NCI-H2107 treated with DMSO at 0.1 percent for 48 hours (cell line): Measurements from ENCODE around the gene CDH22.
A peak's percentile ranks its signal among the peaks of the same experiment; 100 is the strongest.

Experiments used
- DNase-seq: peaks from one replicate; lab custom pipeline; 2025; ENCODE audit not compliant: unreplicated experiment; lab: John Stamatoyannopoulos, UW

Gene CDH22

DNA sequence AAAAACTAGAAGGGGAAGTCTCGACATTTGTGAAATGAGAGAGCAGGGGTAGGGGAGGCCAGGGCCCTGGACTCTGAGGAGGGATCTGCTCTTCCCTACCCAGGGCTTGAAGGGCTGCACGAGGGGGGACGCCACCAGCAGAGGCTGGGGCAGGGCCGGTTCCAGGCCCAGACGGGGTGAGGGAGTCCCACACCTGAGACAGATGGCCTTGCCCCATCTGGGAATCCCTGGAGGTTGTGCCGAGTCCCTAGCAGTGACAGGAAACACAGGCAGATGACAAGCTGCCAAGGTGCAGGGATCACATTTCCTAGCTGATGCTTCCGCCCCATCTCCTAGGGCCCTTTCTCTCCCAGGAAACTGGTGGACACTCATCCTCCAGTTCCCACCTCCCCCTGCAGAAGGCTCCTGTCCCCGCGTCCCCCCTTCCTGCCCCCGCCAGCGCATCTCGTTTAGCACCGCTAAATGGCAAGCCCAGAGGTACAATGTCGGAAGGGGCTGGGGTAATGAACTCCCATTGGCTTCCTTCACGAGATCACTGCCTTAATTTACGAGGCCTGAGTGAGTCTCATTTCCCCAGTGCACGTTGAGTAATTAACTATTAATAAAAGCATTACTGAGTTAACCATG, 35.2 kb upstream of the CDH22 start:
- DNase-seq: no peak

DNA sequence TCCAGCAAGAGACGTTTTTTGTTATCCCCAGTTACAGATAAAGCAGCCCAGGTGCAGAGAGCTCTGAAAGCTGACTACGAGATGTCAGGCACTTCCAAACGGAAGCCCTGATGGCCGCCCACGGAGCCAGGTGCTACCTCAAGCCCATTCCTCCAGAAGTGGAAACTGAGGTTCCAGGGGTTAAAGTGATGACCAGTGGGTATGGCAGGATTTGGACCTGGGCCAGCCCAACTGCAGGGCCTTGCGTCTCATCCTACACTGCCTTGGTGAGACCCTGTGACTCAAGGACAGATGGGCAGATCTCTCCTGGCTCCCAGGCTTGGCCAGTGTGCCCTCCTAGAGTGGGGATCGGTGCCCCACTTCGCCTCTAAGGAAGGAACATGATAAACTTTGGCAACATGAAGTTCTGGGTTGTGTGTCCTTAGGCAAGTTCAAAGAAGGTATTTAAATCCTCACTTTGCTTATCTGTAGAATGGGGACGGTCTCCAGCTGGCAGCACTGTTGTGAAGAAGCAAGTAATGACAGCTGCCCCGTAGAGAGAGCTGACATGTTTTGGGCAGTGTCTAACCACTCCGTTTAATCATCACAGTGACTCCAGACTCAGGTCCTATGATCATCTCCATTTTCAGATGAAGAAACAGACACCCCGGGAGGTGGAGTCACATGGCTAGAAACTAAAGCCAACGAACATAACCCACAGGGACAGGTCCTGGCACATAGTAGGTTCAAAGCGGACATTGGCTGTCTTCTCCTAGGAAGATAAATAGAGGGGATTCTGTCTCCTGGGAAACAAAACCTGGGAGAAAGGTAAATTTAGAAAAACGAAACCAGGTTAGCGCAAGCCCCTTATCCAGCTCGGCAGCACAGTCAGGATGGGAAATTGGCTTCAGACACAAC, 34.4 kb upstream of the CDH22 start:
- no peak for DNase-seq

DNA sequence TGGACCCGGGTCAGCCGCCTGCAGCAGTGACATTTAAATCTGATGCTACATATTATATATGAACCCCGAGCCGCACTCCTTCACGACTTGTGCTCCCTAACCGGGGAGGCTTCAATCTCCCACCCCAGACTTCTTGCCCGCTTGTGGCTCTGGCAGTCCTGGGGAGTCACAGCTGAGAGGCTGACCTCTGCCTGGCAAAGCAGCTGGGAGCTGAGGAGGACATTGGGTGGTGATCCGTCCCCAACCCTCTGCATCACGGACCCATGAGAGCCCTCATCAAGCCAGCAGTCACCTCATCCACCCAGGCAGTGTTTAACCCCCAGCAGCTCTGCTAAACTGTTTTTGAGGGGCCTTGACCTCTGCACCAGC, 33.7 kb upstream of the CDH22 start:
- DNase-seq: no peak

DNA sequence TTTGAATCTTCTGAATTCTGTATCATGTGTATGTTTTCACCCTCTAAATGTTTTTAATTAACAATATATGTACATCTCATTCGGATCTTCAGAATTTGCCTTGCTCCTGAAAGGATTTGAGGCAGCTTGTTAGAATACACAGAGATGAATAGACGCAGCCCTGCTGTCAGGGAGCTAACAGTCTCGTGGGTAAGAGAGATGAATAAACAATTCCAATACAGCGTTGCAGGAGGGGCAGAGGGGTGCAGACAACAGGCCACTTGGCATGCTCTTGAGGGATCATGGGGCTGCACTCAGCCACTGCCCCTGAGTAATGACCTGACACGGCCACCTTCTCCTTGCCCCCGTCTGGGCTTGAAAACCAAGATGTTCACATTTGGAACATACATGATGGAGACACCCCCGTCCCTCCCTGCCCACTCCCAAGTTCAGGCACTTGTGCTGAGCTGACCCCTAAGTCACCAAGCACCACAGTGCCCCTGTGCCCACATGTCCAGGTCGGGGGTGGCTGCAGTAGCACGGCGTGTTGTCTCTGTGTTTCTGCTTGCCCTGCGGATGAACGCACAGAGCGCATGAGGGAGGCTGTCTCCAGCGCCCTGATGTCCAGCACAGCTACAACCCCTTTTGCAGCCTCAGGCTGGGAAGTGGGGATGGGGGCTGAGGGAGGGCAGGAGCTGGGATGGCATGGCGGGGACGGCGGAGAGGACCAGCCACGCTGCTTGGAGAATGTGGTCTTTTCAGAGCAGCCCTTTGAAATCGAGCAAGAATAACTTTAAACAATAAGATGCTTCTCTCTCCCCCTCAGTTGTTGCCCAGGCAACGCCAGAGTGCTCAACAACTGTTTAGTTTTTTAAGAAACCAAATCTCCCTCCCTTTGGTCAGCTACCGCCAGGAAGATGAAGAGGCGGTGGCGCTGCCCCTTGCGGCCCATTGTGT, 33.0 kb upstream of the CDH22 start:
- DNase-seq: no peak

DNA sequence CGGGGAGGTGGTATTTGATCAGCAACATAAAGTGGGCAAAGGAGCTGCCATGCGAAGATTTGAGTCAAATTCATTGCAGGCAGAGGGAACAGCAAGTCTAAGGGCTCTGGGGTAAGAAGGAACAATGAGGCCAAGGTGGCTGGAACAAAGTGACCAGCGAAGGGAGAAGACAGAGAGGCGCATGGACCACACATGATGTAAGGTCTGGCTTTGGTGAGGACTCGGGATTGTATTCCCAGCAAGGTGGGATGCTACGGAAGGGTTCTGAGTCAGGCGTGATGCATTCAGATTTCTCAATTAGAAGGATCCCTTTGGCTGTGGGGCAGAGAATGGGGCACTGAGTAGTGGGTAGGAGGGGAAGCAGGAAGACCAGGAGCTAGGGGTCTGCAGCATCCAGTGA, 30.7 kb upstream of the CDH22 start:
- no peak for DNase-seq

DNA sequence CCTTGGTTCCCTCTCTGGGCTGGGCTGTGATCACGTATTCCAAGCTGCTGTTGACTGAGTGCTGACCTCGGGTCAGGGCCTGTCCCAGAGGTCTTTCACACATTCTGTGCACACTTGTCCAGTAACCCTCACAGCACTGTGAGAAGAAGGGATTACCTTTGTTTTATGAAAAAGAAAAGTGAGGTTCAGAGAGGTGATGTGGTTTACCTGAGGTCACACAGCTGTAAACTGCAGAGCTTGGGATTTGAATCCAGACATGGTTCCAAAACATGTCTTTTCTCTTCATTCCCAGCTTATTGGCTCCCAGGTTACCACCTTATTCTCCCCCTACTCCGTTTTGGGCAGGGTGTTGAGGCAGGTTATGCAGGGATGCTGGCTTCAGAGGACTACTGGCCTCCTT, 28.4 kb upstream of the CDH22 start:
- no peak for DNase-seq

DNA sequence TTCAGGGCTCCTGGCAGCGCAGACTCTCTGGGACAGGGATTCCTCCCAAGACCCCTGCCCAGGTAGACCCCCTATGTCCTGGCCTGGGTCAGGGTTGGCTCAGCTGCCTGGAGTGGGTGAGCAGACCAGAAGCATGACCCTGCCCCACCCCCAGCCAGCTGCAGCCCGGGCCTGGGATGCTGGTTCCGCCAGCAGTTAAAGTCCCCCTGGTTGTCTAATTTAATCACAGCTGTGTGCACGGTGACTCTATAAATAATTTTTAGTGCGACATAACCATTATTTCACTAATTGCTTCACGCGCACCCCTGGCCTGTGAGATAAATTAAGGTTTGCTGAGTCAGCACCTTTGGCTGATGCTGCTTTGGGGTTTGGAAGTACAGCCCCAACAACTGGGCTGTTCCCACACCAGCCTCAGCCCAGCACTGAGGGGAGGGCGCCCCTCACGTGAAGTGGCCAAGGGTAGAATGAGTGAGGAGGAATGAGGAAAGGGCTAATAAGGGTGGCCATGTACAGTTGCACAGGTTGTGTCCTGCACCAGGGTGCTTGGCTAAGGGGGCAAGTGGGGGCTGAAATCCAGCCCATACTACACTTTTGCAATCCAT, 26.1 kb upstream of the CDH22 start:
- no peak for DNase-seq

DNA sequence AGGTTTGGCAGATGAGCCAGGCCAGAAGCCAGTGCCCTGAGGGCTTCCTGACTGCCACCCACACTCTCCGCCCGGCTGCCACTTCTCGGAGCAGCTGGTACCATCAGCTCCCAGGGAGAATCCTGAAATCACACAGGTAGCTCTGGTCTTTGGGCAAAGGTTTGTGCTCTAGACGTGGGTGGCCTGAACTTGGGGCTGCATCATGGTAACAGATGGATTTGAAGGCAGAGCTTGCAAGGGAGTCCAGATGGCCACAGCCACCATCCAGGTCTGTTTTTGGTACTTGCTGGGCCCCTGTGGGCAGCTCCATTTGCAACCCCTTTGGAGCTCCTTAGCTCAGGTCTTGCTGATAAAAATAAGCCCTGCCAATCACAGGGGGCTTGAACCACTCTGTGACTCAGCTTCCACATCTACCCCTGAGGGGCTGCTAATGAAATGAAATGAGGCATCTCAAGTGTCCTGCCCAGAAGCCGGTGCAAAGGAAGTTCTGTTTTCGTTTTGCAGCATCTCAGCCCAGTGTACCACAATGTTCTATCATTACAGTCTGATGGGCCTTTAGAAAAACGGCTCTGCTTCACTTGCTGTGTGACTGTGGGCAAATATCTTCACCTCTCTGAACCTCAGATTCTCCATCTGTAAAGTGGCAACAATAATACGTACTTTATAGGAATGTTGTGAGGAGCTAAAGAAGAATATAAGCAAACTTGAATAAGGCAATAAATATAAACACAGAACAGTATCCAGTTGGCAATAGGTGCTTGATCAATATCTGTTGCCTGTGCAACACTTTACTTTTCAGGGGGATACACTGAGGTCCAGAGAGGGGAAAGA, 25.1 kb upstream of the CDH22 start:
- no peak for DNase-seq

DNA sequence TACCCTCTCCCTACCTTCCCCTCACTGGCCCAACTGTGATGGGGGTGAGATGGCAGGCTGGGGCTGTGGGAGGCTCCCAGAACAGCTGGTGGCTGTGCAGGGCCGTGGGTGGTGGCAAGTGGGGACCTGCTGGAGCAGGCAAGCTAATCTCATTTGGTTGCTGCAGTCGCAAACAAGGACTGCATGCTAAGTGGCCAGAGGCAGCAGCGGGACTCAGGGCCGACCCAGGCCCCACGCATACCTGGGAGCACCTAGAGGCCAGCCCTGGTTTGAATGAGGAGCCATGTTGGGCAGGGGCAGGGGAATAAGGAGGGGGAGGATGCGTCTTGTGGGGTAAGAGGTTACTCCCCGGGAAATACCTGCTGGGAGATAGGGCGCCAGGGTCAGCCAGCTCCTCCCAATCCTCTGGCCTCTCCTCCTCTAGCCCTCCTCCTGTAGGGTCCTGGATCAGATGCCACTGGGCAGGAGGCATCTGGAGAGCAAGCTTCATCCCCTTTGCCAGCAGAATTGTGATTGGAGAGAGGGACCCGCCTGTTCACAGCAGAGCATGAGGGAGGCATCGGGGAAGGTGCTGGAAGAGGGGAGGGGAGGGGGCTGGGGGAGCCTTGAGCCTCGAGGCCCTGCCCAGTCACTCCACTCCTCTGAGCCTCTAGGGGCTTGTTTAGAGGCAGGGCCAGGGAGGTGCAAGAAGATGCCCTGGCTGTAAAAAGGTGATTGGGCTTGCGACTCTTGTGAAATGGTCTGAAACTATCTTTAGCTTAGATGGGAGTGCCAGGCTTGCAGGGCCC, 24.3 kb upstream of the CDH22 start:
- no peak for DNase-seq

DNA sequence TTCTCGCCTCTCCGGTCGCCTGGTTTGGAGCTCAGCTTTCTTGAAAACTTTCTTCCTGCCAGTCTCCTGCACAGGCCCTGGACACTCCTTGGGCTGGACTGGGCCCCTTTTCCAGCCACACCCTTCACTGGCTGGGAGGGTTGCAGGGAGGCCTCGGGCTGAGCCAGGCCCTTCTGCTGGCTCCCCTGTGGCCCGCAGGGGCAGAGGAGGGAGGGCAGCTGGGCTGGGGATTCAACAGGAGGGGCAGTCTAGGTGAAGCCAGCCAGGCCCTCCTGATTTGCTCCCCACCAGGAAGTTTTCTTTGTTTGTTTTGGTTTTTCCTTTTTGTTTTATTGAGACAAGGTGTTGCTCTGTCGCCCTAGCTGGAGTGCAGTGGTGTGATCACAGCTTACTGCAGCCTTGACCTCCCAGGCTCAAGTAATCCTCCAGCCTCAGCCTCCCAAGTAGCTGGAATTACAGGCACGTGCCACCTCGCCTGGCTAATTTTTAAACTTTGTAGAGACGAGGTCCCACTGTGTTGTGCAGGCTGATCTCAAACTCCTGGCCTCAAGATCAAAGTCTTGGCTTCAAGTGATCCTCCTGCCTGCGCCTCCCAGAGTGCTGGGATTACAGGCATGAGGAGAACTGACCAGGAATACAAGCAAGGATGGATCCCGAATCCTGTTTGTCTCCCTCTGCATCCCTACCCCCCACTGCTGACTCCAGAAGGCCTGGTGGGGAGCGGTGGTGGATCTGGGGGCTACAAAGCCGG, 23.5 kb upstream of the CDH22 start:
- no peak for DNase-seq

DNA sequence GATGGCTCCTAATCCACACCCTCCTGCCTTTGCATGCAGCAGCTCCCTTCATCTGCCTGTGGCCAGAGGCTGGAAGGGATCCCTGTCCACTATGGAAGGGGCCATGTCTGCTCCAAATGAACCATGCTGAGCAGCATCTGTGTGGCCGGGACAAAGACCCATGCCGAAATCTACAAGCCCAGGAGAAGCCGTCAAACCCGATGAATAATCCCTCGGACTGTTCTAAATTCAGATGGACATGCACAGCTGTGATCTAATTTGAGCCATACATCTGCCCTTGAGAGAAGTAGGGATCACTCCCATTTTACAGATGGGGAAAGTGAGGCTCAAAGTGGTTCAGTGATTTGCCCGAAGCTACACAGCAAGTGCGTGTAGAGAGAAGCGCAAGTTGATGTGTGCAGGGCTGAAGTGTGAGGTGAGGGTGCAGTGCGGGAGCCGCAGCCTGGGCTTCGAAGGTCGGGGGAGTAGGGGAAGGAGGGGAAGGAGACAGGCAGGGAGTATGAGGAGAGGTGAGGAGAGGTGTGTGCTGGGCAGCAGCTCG, 22.6 kb upstream of the CDH22 start:
- no peak for DNase-seq

DNA sequence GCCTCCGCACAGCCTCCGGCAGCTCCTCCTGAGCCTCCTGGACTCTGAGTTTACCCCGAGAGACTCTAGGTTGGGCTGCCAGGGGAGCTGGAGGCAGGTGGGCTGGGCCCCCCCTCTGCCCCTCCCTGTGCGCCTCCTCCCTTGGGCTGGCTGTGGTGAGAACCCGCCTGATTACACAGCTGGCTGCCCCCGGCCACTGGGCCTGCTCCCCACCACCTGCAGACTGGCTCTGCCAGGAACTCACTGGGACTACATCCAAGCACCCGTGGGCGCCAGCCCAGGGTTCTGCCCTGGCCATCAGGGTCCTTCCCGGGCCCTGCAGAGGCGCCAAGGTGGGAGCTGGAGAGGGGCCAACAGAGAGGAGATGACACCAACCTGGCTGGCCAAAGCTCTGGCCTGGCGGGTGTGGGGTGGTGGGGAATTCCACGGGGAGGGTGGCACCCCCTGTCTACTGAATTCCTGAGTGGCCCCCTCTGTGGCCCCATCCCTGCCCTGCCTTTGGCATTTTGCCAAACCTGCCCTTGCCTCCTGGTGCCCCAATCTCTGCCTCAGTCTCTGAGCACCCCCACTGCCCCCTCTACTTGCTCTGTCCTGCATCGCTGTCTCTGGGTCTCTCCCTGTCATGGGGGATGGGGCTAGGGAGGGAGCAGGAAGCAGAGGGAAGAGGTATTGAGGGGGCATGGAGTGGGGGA, 21.9 kb upstream of the CDH22 start:
- no peak for DNase-seq

DNA sequence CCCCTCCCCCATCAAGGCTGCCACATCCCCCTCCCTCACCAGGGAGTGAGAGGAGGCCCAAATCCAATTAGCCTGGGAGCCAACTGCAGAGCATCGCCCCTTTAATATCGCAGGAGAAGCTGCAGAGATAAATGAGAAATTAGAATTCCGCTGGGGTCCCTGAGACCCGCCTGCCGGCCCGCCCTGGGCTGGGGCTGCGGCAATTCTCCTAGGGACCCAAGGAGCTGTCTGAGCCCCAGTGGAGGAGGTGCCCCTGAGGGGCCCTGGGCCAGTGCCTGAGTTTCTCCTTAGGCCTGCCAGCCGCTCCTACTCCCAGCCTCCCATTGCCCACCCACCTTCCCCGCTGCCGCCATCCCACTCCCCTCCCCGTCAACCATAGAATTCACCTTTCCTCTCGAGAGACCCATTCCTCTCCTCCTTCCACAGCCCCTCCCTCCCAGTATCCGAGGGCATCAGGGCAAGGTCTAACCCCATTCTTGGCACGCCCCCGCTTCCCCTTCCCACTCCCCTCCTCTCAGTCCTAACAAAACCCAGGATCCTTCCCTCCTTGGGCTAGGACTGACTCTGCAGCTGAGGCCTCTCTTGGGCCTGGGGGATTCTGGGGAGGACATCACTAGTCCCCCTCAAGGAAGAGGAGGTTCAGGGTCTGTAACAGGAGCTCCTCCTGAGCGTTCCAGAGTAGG, 20.0 kb upstream of the CDH22 start:
- no peak for DNase-seq

DNA sequence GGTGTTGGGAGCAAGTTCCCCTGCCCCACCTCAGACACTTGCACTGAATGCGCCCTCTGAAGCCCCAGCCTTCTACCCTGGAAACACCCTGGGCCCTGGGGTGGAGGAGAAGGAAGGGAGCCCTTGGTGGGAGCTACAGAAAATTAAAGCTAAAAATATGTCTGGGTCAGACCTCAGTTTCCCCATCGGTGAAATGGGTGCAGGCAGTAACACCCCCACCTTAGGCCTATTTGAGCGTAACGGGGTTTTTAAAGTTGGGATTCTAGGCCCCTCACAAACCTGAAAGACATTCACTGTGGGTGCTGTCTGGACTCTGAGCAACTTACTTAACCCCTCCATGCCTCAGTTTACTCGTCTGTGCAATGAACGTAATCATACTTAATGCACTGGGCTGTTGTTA, 19.3 kb upstream of the CDH22 start:
- DNase-seq: no peak

DNA sequence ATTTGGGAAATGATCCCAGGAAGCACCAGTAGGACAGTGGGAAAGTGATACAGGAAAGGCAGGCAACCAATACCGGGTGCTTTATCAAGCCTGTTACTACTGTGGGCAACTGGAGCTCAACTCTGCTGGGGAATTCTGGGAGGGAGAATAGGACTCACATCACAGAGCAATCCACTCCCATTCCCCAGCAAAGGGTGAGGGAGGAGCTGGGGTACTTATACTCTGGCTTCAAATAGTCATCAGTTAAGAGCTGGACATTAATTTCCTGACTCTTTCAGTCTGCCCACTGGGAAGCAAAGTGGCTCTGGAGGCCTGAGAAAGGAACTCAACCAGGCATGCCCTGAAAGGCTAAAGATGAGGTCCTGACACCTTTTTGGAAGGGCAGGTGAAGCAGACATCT, 17.5 kb upstream of the CDH22 start:
- DNase-seq: no peak

DNA sequence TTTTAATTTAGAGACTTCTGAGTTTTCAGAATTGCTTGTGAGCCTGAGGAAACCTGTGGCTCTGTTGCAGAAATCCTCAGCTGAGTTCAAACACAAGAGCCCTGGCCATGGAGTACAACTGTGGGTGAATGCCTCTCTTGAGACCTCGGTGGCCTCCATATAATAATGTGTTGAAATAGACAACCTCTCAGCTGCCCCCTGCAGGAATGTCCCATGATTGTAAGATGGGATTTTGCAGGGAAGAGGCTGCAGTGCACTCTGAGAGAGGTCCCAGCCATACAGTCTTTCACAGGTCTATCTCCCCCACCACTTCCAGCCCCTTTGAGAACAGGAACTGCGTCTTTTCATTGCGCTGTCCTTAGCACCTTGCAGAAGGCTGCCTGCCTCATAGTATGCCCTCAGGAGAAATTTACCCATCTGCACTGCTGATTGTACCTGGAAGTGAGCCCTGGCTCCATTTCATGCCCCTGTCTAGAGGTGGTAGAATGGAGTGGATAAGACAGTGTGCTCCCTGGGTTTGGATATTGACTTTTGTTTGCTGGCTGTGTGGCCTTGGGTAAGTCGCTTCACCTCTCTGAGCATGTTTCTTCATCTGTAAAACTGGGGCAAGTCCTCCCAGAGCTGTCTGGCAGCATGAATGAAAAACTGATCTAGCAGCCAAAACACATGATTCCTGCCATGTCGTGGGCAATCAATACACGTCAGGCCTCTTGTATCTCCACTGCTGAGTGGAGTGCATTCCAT, 16.8 kb upstream of the CDH22 start:
- DNase-seq: peak; percentile 9

DNA sequence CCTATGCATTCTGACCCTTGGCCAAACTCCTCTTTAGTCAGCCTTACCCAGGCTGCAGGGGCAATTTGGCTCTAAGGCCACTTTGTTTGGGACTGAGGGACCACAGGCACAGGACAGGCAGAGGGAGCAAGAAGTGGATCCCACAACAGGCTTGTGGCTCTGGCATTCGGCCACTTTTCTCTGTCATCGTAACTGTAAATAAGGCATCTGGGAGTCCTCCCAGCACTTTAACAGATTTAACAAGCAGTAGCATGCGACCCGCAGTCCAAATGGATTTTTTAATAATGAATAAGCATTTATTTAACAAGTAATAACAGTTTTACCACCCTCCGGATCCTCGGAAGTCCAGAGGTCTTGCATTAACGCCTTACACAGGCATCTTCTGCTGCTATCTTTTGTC, 16.1 kb upstream of the CDH22 start:
- DNase-seq: no peak
